HepG2 (cell line): Measurements from ENCODE around the gene PLSCR4. TPM values are rescaled to one million over a fixed set of nuclear protein-coding genes. Genes with fewer than 3 reads are reported as not detected.

Experiments used
- ARHGAP35 ChIP-seq: sonication (generic); formaldehyde crosslinking; IDR thresholded peaks from 2 replicates; pipeline ENCODE4 v1.9.0; 2022; ENCODE audit warnings: mild to moderate bottlenecking, inconsistent platforms, moderate library complexity, missing genetic modification reagents, borderline replicate concordance
- ELF3 ChIP-seq: IDR thresholded peaks from 2 replicates; pipeline ENCODE4 v1.6.1; 2016; ENCODE audit warnings: missing genetic modification reagents, missing compliant biosample characterization
- GMEB2 ChIP-seq: IDR thresholded peaks from 2 replicates; pipeline ENCODE4 v1.6.1; 2016; ENCODE audit warnings: missing biosample characterization, missing genetic modification reagents, low read depth
- GTF2F1 ChIP-seq: fragments of 150-350 bp; IDR thresholded peaks from 2 replicates; pipeline ENCODE4 v1.6.1; 2014; ENCODE audit warnings: low read length
- GTF3A ChIP-seq: sonication (generic); formaldehyde crosslinking; conservative IDR thresholded peaks from 2 replicates; pipeline ENCODE4 v1.4.0; 2020; ENCODE audit warnings: mild to moderate bottlenecking, missing genetic modification reagents
- HDAC1 ChIP-seq: sonication (generic); formaldehyde crosslinking; IDR thresholded peaks from 2 replicates; pipeline ENCODE4 v1.5.1; 2020; ENCODE audit warnings: mild to moderate bottlenecking, missing genetic modification reagents
- MAF1 ChIP-seq: sonication (generic); formaldehyde crosslinking; IDR thresholded peaks from 2 replicates; pipeline ENCODE4 v1.5.0; 2020; ENCODE audit warnings: missing genetic modification reagents, borderline replicate concordance
- MATR3 ChIP-seq: sonication (generic); formaldehyde crosslinking; IDR thresholded peaks from 2 replicates; pipeline ENCODE4 v1.4.0; 2020; ENCODE audit warnings: missing genetic modification reagents
- SMAD9 ChIP-seq: sonication (generic); formaldehyde crosslinking; IDR thresholded peaks from 2 replicates; pipeline ENCODE4 v1.5.1; 2020; ENCODE audit warnings: mild to moderate bottlenecking, missing genetic modification reagents
- SRSF9 ChIP-seq: fragments of 200-400 bp; formaldehyde crosslinking; IDR thresholded peaks from 2 replicates; pipeline ENCODE4 v1.6.1; 2018; ENCODE audit warnings: borderline replicate concordance, mild to moderate bottlenecking, low read depth, low read length; ENCODE audit not compliant: insufficient read depth, poor library complexity, severe bottlenecking
- TMF1 ChIP-seq: sonication (generic); formaldehyde crosslinking; IDR thresholded peaks from 2 replicates; pipeline ENCODE4 v1.8.1; 2022; ENCODE audit warnings: low read depth, missing genetic modification reagents
- ZFP90 ChIP-seq: sonication (generic); formaldehyde crosslinking; IDR thresholded peaks from 2 replicates; pipeline ENCODE4 v1.8.0; 2022; ENCODE audit warnings: missing genetic modification reagents, mild to moderate bottlenecking, inconsistent platforms, borderline replicate concordance
- ZIK1 ChIP-seq: sonication (generic); formaldehyde crosslinking; IDR thresholded peaks from 2 replicates; pipeline ENCODE4 v1.5.0; 2020; ENCODE audit warnings: mild to moderate bottlenecking, low read depth, missing genetic modification reagents, borderline replicate concordance
- ZNF10 ChIP-seq: sonication (generic); formaldehyde crosslinking; IDR thresholded peaks from 2 replicates; pipeline ENCODE4 v1.4.0; 2020; ENCODE audit warnings: mild to moderate bottlenecking, low read depth, missing genetic modification reagents, borderline replicate concordance
- ZNF275 ChIP-seq: sonication (generic); formaldehyde crosslinking; IDR thresholded peaks from 2 replicates; pipeline ENCODE4 v1.8.0; 2022; ENCODE audit warnings: missing genetic modification reagents, mild to moderate bottlenecking, inconsistent platforms, borderline replicate concordance
- ZNF34 ChIP-seq: sonication (generic); formaldehyde crosslinking; IDR thresholded peaks from 2 replicates; pipeline ENCODE4 v1.4.0; 2020; ENCODE audit warnings: mild to moderate bottlenecking, missing genetic modification reagents, borderline replicate concordance
- ZNF460 ChIP-seq: sonication (generic); formaldehyde crosslinking; IDR thresholded peaks from 2 replicates; pipeline ENCODE4 v1.5.1; 2020; ENCODE audit warnings: missing genetic modification reagents, mild to moderate bottlenecking, borderline replicate concordance
- ZNF549 ChIP-seq: sonication (generic); formaldehyde crosslinking; IDR thresholded peaks from 2 replicates; pipeline ENCODE4 v1.5.0; 2020; ENCODE audit warnings: missing genetic modification reagents
- ZNF816 ChIP-seq: sonication (generic); formaldehyde crosslinking; IDR thresholded peaks from 2 replicates; pipeline ENCODE4 v1.8.0; 2022; ENCODE audit warnings: missing genetic modification reagents, mild to moderate bottlenecking, borderline replicate concordance
- ZSCAN20 ChIP-seq: sonication (generic); formaldehyde crosslinking; IDR thresholded peaks from 2 replicates; pipeline ENCODE4 v1.4.0; 2020; ENCODE audit warnings: missing genetic modification reagents, mild to moderate bottlenecking, borderline replicate concordance
- ZXDC ChIP-seq: sonication (generic); formaldehyde crosslinking; IDR thresholded peaks from 2 replicates; pipeline ENCODE4 v1.5.0; 2020; ENCODE audit warnings: mild to moderate bottlenecking, missing genetic modification reagents
- polyA plus RNA-seq, 8 experiments: library from polyadenylated mRNA; depleted of rRNA in 3 of 8; stranded (reverse) in 7 of 8; unstranded in 1 of 8; fragments of >200 nt; fragmentation: Illumina TruSeq in 4 of 8; extraction: Trizol in 4 of 8; gene quantifications; 2 replicates each; pipeline versions ENCODE4 v1.2.1 to v1.2.3, GENCODE V29; 2011 to 2016; ENCODE audit warnings: low read depth in 4 of 8, missing spikeins in 1 of 8, mixed read lengths in 1 of 8; ENCODE audit not compliant: insufficient read depth in 1 of 8
- total RNA-seq, 5 experiments: library from RNA; depleted of rRNA; stranded (reverse); fragments of >200 nt; fragmentation: Illumina TruSeq; extraction: Trizol; gene quantifications; 2 replicates each; pipeline ENCODE4 v1.2.3, GENCODE V29; 2016; ENCODE audit warnings: low read depth in 1 of 5
- TF ChIP-seq, protein P1 (sequence below): sonication (generic); formaldehyde crosslinking; conservative IDR thresholded peaks from 2 replicates; pipeline ENCODE4 v1.4.0; 2020; ENCODE audit warnings: missing genetic modification reagents

PLSCR4 gene
- total and polyA plus RNA-seq, 2 of the 13 experiments (the other 11 are each of a cell fraction or from before 2014, with no cell fraction given): 1.5 to 59.0 TPM

DNA sequence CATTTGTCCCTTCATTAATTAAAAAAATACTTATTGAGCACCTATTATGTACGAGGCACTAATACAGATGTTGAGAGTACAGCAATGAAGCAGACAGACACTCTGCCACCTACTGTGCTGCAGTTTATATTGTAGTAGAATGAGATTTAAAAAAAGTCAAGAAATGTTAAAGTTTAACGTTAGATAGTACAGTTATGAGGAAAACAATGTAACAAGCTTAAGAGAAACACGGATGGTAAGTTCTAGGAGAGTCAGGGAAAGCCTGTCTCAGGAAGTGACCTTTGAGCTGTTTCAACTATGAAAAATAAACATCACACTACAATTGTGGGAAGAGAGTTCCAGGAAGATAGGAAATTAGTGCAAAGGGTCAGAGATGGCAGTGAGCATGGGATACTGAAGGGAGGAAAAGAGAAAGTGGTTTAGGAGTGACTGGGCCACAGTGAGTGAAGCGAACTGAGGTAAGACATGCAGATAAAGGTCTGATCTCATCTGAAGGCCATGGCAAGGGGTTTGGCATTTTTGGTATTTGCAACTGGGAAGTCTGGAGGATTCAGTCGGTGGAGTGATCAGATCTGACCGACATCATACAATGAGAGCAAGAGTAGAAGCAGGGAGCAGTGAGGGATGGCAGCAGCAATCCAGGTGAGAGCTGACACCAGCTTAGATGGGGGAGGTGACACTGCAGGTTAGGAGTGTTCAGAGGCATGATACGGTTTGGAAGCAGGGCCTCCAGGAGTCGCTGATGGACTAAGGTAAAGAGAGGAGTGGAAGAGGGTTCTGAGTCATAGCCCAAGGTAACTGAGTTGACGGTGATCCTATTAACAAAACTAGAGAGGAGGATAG, 28.5 kb downstream of the PLSCR4 start (continued):
- TF ChIP-seq TMF1 (CRISPR knock-in tag): no peak
- no peak for TF ChIP-seq ZNF34 (CRISPR knock-in tag)
- TF ChIP-seq SRSF9: no peak
- TF ChIP-seq ARHGAP35 (CRISPR knock-in tag): 0 out of 2 replicates have a peak, but pooled peaks have one; percentile 35
- no peak for TF ChIP-seq ZNF460
- no peak for TF ChIP-seq GTF3A (CRISPR knock-in tag)
- TF ChIP-seq ZNF549 (CRISPR knock-in tag): no peak
- peak; percentile 93 for TF ChIP-seq ELF3 (CRISPR knock-in tag)
- no peak for TF ChIP-seq ZSCAN20 (CRISPR knock-in tag)
- TF ChIP-seq ZNF10 (CRISPR knock-in tag): no peak
- no peak for TF ChIP-seq GMEB2 (CRISPR knock-in tag)
- TF ChIP-seq, protein P1, sequence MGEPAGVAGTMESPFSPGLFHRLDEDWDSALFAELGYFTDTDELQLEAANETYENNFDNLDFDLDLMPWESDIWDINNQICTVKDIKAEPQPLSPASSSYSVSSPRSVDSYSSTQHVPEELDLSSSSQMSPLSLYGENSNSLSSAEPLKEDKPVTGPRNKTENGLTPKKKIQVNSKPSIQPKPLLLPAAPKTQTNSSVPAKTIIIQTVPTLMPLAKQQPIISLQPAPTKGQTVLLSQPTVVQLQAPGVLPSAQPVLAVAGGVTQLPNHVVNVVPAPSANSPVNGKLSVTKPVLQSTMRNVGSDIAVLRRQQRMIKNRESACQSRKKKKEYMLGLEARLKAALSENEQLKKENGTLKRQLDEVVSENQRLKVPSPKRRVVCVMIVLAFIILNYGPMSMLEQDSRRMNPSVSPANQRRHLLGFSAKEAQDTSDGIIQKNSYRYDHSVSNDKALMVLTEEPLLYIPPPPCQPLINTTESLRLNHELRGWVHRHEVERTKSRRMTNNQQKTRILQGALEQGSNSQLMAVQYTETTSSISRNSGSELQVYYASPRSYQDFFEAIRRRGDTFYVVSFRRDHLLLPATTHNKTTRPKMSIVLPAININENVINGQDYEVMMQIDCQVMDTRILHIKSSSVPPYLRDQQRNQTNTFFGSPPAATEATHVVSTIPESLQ (CRISPR knock-in tag): no peak
- peak; percentile 79 for TF ChIP-seq HDAC1
- TF ChIP-seq GTF2F1: no peak
- TF ChIP-seq MAF1 (CRISPR knock-in tag): no peak
- TF ChIP-seq ZXDC (CRISPR knock-in tag): no peak
- peak; percentile 54; the same call in 1 of the 2 replicates for TF ChIP-seq ZNF275
- TF ChIP-seq ZNF816: no peak
- TF ChIP-seq SMAD9 (CRISPR knock-in tag): no peak
- no peak for TF ChIP-seq MATR3 (CRISPR knock-in tag)
- TF ChIP-seq ZFP90: peak; percentile 77
- TF ChIP-seq ZIK1 (CRISPR knock-in tag): no peak
